A549 (cell line): ENCODE measurements around the gene TMEM238. TPM values are rescaled to one million over a fixed set of nuclear protein-coding genes. Genes with fewer than 3 reads are reported as not detected.
"Not testable (repeated sequence)": the region's sequence is repeated elsewhere in the genome, so short reads cannot be mapped to it uniquely, and the experiment has no call there.

Experiments
- ATAC-seq, 2 experiments: fragments of 200-7000 bp in 1 of 2; fragments of >200 bp in 1 of 2; cut with Nextera tagmentation in 1 of 2; cut with Tn5 transposase in 1 of 2; 3 replicates each; pipeline versions ENCODE4 v1.8.0 to v1.9.1; 2018 to 2020; ENCODE audit warnings: mild to moderate bottlenecking in 1 of 2, moderate library complexity in 1 of 2
- CTCF ChIA-PET: fragments of 300-600 bp; sonication (Branson Sonifier 250); formaldehyde crosslinking; extraction: SDS; loops from one replicate; lab custom pipeline; 2021; ENCODE audit warnings: antibody characterized with exemption, inconsistent platforms; lab: Yijun Ruan, JAX
- POLR2A ChIA-PET: fragments of 350-600 bp; formaldehyde crosslinking; extraction: SDS; loops from one replicate; lab custom pipeline; 2021; ENCODE audit warnings: antibody characterized with exemption, inconsistent platforms; lab: Yijun Ruan, JAX
- DNase-seq, 2 experiments: peaks; one replicate each; pipeline versions ENCODE4 v3.0.0 to v3.0.0-alpha.2; 2011 to 2016; ENCODE audit warnings: low read depth in 1 of 2, low spot score in 1 of 2
- FAIRE-seq: peaks from 2 replicates; lab custom pipeline; 2011; peaks lifted over from hg19 to GRCh38; lab: Jason Lieb, UNC
- H3K27ac ChIP-seq, 2 experiments: fragments of >200 bp; sonication (Bioruptor Twin); formaldehyde crosslinking; 3 replicates each; pipeline ENCODE4 v1.5.1; 2016 to 2017
- H3K4me1 ChIP-seq: fragments of >200 bp; sonication (Bioruptor Twin); formaldehyde crosslinking; 3 replicates; pipeline ENCODE4 v1.6.1; 2016
- H3K4me2 ChIP-seq: fragments of >200 bp; sonication (Bioruptor Twin); formaldehyde crosslinking; 3 replicates; pipeline ENCODE4 v1.6.1; 2016
- H3K4me3 ChIP-seq: fragments of >200 bp; sonication (Bioruptor Twin); formaldehyde crosslinking; 3 replicates; pipeline ENCODE4 v1.5.1; 2016
- H3K9me3 ChIP-seq: fragments of >200 bp; sonication (Bioruptor Twin); formaldehyde crosslinking; 3 replicates; pipeline ENCODE4 v1.6.1; 2016
- FOSL2 ChIP-seq, 2 experiments: fragments of 450-650 bp in 1 of 2; fragments of >200 bp in 1 of 2; sonication (Bioruptor Twin) in 1 of 2; formaldehyde crosslinking; IDR thresholded peaks; 2 replicates each; pipeline versions ENCODE4 v1.5.0 to v1.6.1; 2016 to 2020; ENCODE audit warnings: mild to moderate bottlenecking in 1 of 2, moderate library complexity in 1 of 2
- WGBS: methylation state at CpG from one replicate; pipeline ENCODE4 v1.1.6; 2017; ENCODE audit errors: missing lambda C conversion rate; 5-methylcytosine and 5-hydroxymethylcytosine counted together
- polyA plus RNA-seq, 4 experiments: library from polyadenylated mRNA; depleted of rRNA in 3 of 4; stranded (reverse); fragments of >200 nt; fragmentation: RNase III in 1 of 4; extraction: RNeasy Plus Mini Kit Qiagen cat#74134 plus additional on column Dnase treatment in 1 of 4; gene quantifications; 2 replicates in 3 of 4; 3 replicates in 1 of 4; pipeline ENCODE4 v1.2.3, GENCODE V29; 2011 to 2017

Gene TMEM238
- polyA plus RNA-seq, 2 of the 4 experiments (the other 2 are of a cell fraction): 0.70 to 2.5 TPM

- POLR2A ChIA-PET, H3K9me3 ChIP-seq, H3K4me2 ChIP-seq, DNase-seq, FAIRE-seq, H3K4me3 ChIP-seq: not testable (repeated sequence)
- peaks cover 17% of the 10 kb centered on the region for H3K4me1 ChIP-seq
- 83% methylated on average over 6 of the region's 6 CpGs for WGBS
- CTCF ChIA-PET: interaction anchor here (0.7 to 21.1 kb wide), 4 partner anchors 16 to 38 kb away, joined by 3 to 306 read pairs (median 6); no protein-coding TSS in a partner anchor
- 0 out of 6 replicates have a peak overlapping the region, but pooled peaks of 1 of the 2 experiments have one; percentile 3 for H3K27ac ChIP-seq
- ATAC-seq: 0 out of 6 replicates have a peak, but pooled peaks of 1 of the 2 experiments have one; percentile 17
- TF ChIP-seq FOSL2 (IDR thresholded peaks at IDR 0.05) (0 out of 2 replicates have a peak, but pooled peaks have one; percentile 6), FOSL2 (CRISPR knock-in tag; IDR thresholded peaks at IDR 0.05) (peak; percentile 22; the same call in 1 of the 2 replicates)
- TF ChIP-seq, all 56 proteins: peak for 1; not testable (repeated sequence) for 55
These were observed 54.3 kb downstream of the TMEM238 start for GRCh38 chr19:55329791-55330190.

Other genes with a start within 250 kb of the TMEM238 start
- 73.0 and 140 TPM in 2 replicates for gene TNNT1, start 235.1 kb downstream of the TMEM238 start, polyA plus RNA-seq (2011; rRNA removed)
- gene TNNT1, start 235.1 kb downstream of the TMEM238 start, polyA plus RNA-seq (2017; fragmentation: RNase III; extraction: RNeasy Plus Mini Kit Qiagen cat#74134 plus additional on column Dnase treatment): 118 to 155 TPM (median 155 TPM) in 3 replicates
- gene TNNI3, start 226.6 kb downstream of the TMEM238 start, polyA plus RNA-seq (2011; rRNA removed): 4.0 and 7.8 TPM in 2 replicates
- gene TNNI3, start 226.6 kb downstream of the TMEM238 start, polyA plus RNA-seq (2017; fragmentation: RNase III; extraction: RNeasy Plus Mini Kit Qiagen cat#74134 plus additional on column Dnase treatment): 6.2 to 7.2 TPM (median 6.5 TPM) in 3 replicates
- gene DNAAF3, start 217.7 kb downstream of the TMEM238 start, polyA plus RNA-seq (2011; rRNA removed): 3.1 and 4.0 TPM in 2 replicates
- 3.7 to 5.4 TPM (median 5.3 TPM) in 3 replicates for gene DNAAF3, start 217.7 kb downstream of the TMEM238 start, polyA plus RNA-seq (2017; fragmentation: RNase III; extraction: RNeasy Plus Mini Kit Qiagen cat#74134 plus additional on column Dnase treatment)
- 0.23 and 0.69 TPM in 2 replicates for gene SYT5, start 204.0 kb downstream of the TMEM238 start, polyA plus RNA-seq (2011; rRNA removed)
- 0.43 to 0.65 TPM (median 0.63 TPM) in 3 replicates for gene SYT5, start 204.0 kb downstream of the TMEM238 start, polyA plus RNA-seq (2017; fragmentation: RNase III; extraction: RNeasy Plus Mini Kit Qiagen cat#74134 plus additional on column Dnase treatment)
- 4.2 and 5.4 TPM in 2 replicates for gene PTPRH, start 174.8 kb downstream of the TMEM238 start, polyA plus RNA-seq (2011; rRNA removed)
- gene PTPRH, start 174.8 kb downstream of the TMEM238 start, polyA plus RNA-seq (2017; fragmentation: RNase III; extraction: RNeasy Plus Mini Kit Qiagen cat#74134 plus additional on column Dnase treatment): 1.5 to 1.8 TPM (median 1.6 TPM) in 3 replicates
- 1.6 TPM in 2 replicates for gene TMEM86B, start 155.5 kb downstream of the TMEM238 start, polyA plus RNA-seq (2011; rRNA removed)
- gene TMEM86B, start 155.5 kb downstream of the TMEM238 start, polyA plus RNA-seq (2017; fragmentation: RNase III; extraction: RNeasy Plus Mini Kit Qiagen cat#74134 plus additional on column Dnase treatment): 2.8 to 3.4 TPM (median 3.2 TPM) in 3 replicates
- 42.9 and 44.6 TPM in 2 replicates for gene PPP6R1, start 125.3 kb downstream of the TMEM238 start, polyA plus RNA-seq (2011; rRNA removed)
- 72.9 to 78.0 TPM (median 76.2 TPM) in 3 replicates for gene PPP6R1, start 125.3 kb downstream of the TMEM238 start, polyA plus RNA-seq (2017; fragmentation: RNase III; extraction: RNeasy Plus Mini Kit Qiagen cat#74134 plus additional on column Dnase treatment)
- 52.1 and 55.3 TPM in 2 replicates for gene HSPBP1, start 104.2 kb downstream of the TMEM238 start, polyA plus RNA-seq (2011; rRNA removed)
- 121 to 127 TPM (median 123 TPM) in 3 replicates for gene HSPBP1, start 104.2 kb downstream of the TMEM238 start, polyA plus RNA-seq (2017; fragmentation: RNase III; extraction: RNeasy Plus Mini Kit Qiagen cat#74134 plus additional on column Dnase treatment)
- 5.5 and 6.6 TPM in 2 replicates for gene BRSK1, start 100.3 kb downstream of the TMEM238 start, polyA plus RNA-seq (2011; rRNA removed)
- gene BRSK1, start 100.3 kb downstream of the TMEM238 start, polyA plus RNA-seq (2017; fragmentation: RNase III; extraction: RNeasy Plus Mini Kit Qiagen cat#74134 plus additional on column Dnase treatment): 5.0 to 6.1 TPM (median 5.4 TPM) in 3 replicates
- gene TMEM150B, start 59.0 kb downstream of the TMEM238 start, polyA plus RNA-seq (2011; rRNA removed): 0.39 and 0.52 TPM in 2 replicates
- gene TMEM150B, start 59.0 kb downstream of the TMEM238 start, polyA plus RNA-seq (2017; fragmentation: RNase III; extraction: RNeasy Plus Mini Kit Qiagen cat#74134 plus additional on column Dnase treatment): 0.26 to 0.45 TPM (median 0.26 TPM) in 3 replicates
- gene KMT5C, start 44.4 kb downstream of the TMEM238 start, polyA plus RNA-seq (2011; rRNA removed): 6.6 and 9.5 TPM in 2 replicates
- gene KMT5C, start 44.4 kb downstream of the TMEM238 start, polyA plus RNA-seq (2017; fragmentation: RNase III; extraction: RNeasy Plus Mini Kit Qiagen cat#74134 plus additional on column Dnase treatment): 11.8 to 17.2 TPM (median 15.2 TPM) in 3 replicates
- gene COX6B2, start 29.6 kb downstream of the TMEM238 start, polyA plus RNA-seq (2011; rRNA removed): 0.78 and 0.82 TPM in 2 replicates
- gene COX6B2, start 29.6 kb downstream of the TMEM238 start, polyA plus RNA-seq (2017; fragmentation: RNase III; extraction: RNeasy Plus Mini Kit Qiagen cat#74134 plus additional on column Dnase treatment): 3.1 to 6.4 TPM (median 3.9 TPM) in 3 replicates
- not detected in 2 replicates for gene GARIN5B, start 21.0 kb downstream of the TMEM238 start, polyA plus RNA-seq (2011; rRNA removed)
- gene GARIN5B, start 21.0 kb downstream of the TMEM238 start, polyA plus RNA-seq (2017; fragmentation: RNase III; extraction: RNeasy Plus Mini Kit Qiagen cat#74134 plus additional on column Dnase treatment): 0.05 TPM in 3 replicates
- gene IL11, start 13.8 kb downstream of the TMEM238 start, polyA plus RNA-seq (2011; rRNA removed): 42.1 and 52.4 TPM in 2 replicates
- gene IL11, start 13.8 kb downstream of the TMEM238 start, polyA plus RNA-seq (2017; fragmentation: RNase III; extraction: RNeasy Plus Mini Kit Qiagen cat#74134 plus additional on column Dnase treatment): 91.7 to 115 TPM (median 100.0 TPM) in 3 replicates
- gene TMEM190, start 7.5 kb downstream of the TMEM238 start, polyA plus RNA-seq (2011; rRNA removed): 0.58 and 1.1 TPM in 2 replicates
- 1.2 to 1.9 TPM (median 1.7 TPM) in 3 replicates for gene TMEM190, start 7.5 kb downstream of the TMEM238 start, polyA plus RNA-seq (2017; fragmentation: RNase III; extraction: RNeasy Plus Mini Kit Qiagen cat#74134 plus additional on column Dnase treatment)
- gene RPL28, start 1.6 kb upstream of the TMEM238 start, polyA plus RNA-seq (2011; rRNA removed): 329 and 351 TPM in 2 replicates
- gene RPL28, start 1.6 kb upstream of the TMEM238 start, polyA plus RNA-seq (2017; fragmentation: RNase III; extraction: RNeasy Plus Mini Kit Qiagen cat#74134 plus additional on column Dnase treatment): 2,012 to 2,083 TPM (median 2,037 TPM) in 3 replicates
- gene UBE2S, start 23.5 kb upstream of the TMEM238 start, polyA plus RNA-seq (2011; rRNA removed): 139 and 153 TPM in 2 replicates
- gene UBE2S, start 23.5 kb upstream of the TMEM238 start, polyA plus RNA-seq (2017; fragmentation: RNase III; extraction: RNeasy Plus Mini Kit Qiagen cat#74134 plus additional on column Dnase treatment): 267 to 300 TPM (median 295 TPM) in 3 replicates
- 0.03 TPM in 1 of 2 replicates, not detected in the other for gene SHISA7, start 59.0 kb upstream of the TMEM238 start, polyA plus RNA-seq (2011; rRNA removed)
- 0.01 TPM in 1 of 3 replicates, not detected in the others for gene SHISA7, start 59.0 kb upstream of the TMEM238 start, polyA plus RNA-seq (2017; fragmentation: RNase III; extraction: RNeasy Plus Mini Kit Qiagen cat#74134 plus additional on column Dnase treatment)
- 45.3 and 51.5 TPM in 2 replicates for gene ISOC2, start 77.3 kb upstream of the TMEM238 start, polyA plus RNA-seq (2011; rRNA removed)
- 52.7 to 57.8 TPM (median 54.1 TPM) in 3 replicates for gene ISOC2, start 77.3 kb upstream of the TMEM238 start, polyA plus RNA-seq (2017; fragmentation: RNase III; extraction: RNeasy Plus Mini Kit Qiagen cat#74134 plus additional on column Dnase treatment)
- not detected in 2 replicates for gene C19orf85, start 80.5 kb upstream of the TMEM238 start, polyA plus RNA-seq (2011; rRNA removed)
- gene C19orf85, start 80.5 kb upstream of the TMEM238 start, polyA plus RNA-seq (2017; fragmentation: RNase III; extraction: RNeasy Plus Mini Kit Qiagen cat#74134 plus additional on column Dnase treatment): not detected in 3 replicates
- 0.32 and 0.48 TPM in 2 replicates for gene ZNF628, start 92.3 kb upstream of the TMEM238 start, polyA plus RNA-seq (2011; rRNA removed)
- gene ZNF628, start 92.3 kb upstream of the TMEM238 start, polyA plus RNA-seq (2017; fragmentation: RNase III; extraction: RNeasy Plus Mini Kit Qiagen cat#74134 plus additional on column Dnase treatment): 4.7 to 5.9 TPM (median 5.7 TPM) in 3 replicates
- gene NAT14, start 100.9 kb upstream of the TMEM238 start, polyA plus RNA-seq (2011; rRNA removed): 16.8 and 21.0 TPM in 2 replicates
- gene NAT14, start 100.9 kb upstream of the TMEM238 start, polyA plus RNA-seq (2017; fragmentation: RNase III; extraction: RNeasy Plus Mini Kit Qiagen cat#74134 plus additional on column Dnase treatment): 46.5 to 57.4 TPM (median 50.3 TPM) in 3 replicates
- 0.19 and 0.22 TPM in 2 replicates for gene SSC5D, start 104.1 kb upstream of the TMEM238 start, polyA plus RNA-seq (2011; rRNA removed)
- gene SSC5D, start 104.1 kb upstream of the TMEM238 start, polyA plus RNA-seq (2017; fragmentation: RNase III; extraction: RNeasy Plus Mini Kit Qiagen cat#74134 plus additional on column Dnase treatment): 0.96 to 2.0 TPM (median 1.5 TPM) in 3 replicates
- gene SBK2, start 152.8 kb upstream of the TMEM238 start, polyA plus RNA-seq (2011; rRNA removed): 0.65 and 0.89 TPM in 2 replicates
- 1.1 to 1.6 TPM (median 1.2 TPM) in 3 replicates for gene SBK2, start 152.8 kb upstream of the TMEM238 start, polyA plus RNA-seq (2017; fragmentation: RNase III; extraction: RNeasy Plus Mini Kit Qiagen cat#74134 plus additional on column Dnase treatment)
- 0.89 and 1.1 TPM in 2 replicates for gene SBK3, start 161.3 kb upstream of the TMEM238 start, polyA plus RNA-seq (2011; rRNA removed)
- gene SBK3, start 161.3 kb upstream of the TMEM238 start, polyA plus RNA-seq (2017; fragmentation: RNase III; extraction: RNeasy Plus Mini Kit Qiagen cat#74134 plus additional on column Dnase treatment): 0.92 to 1.2 TPM (median 1.1 TPM) in 3 replicates
- 4.2 and 6.5 TPM in 2 replicates for gene ZNF579, start 196.6 kb upstream of the TMEM238 start, polyA plus RNA-seq (2011; rRNA removed)
- 16.2 to 17.0 TPM (median 16.2 TPM) in 3 replicates for gene ZNF579, start 196.6 kb upstream of the TMEM238 start, polyA plus RNA-seq (2017; fragmentation: RNase III; extraction: RNeasy Plus Mini Kit Qiagen cat#74134 plus additional on column Dnase treatment)
- 10.3 and 10.4 TPM in 2 replicates for gene FIZ1, start 215.2 kb upstream of the TMEM238 start, polyA plus RNA-seq (2011; rRNA removed)
- gene FIZ1, start 215.2 kb upstream of the TMEM238 start, polyA plus RNA-seq (2017; fragmentation: RNase III; extraction: RNeasy Plus Mini Kit Qiagen cat#74134 plus additional on column Dnase treatment): 15.7 to 18.0 TPM (median 16.9 TPM) in 3 replicates
- gene ZNF524, start 216.0 kb upstream of the TMEM238 start, polyA plus RNA-seq (2011; rRNA removed): 5.0 and 6.4 TPM in 2 replicates
- gene ZNF524, start 216.0 kb upstream of the TMEM238 start, polyA plus RNA-seq (2017; fragmentation: RNase III; extraction: RNeasy Plus Mini Kit Qiagen cat#74134 plus additional on column Dnase treatment): 9.3 to 9.7 TPM (median 9.7 TPM) in 3 replicates
- gene ZNF865, start 221.4 kb upstream of the TMEM238 start, polyA plus RNA-seq (2011; rRNA removed): 2.1 and 2.2 TPM in 2 replicates
- 7.1 to 7.9 TPM (median 7.8 TPM) in 3 replicates for gene ZNF865, start 221.4 kb upstream of the TMEM238 start, polyA plus RNA-seq (2017; fragmentation: RNase III; extraction: RNeasy Plus Mini Kit Qiagen cat#74134 plus additional on column Dnase treatment)
- 3.5 and 4.1 TPM in 2 replicates for gene ZNF784, start 240.3 kb upstream of the TMEM238 start, polyA plus RNA-seq (2011; rRNA removed)
- gene ZNF784, start 240.3 kb upstream of the TMEM238 start, polyA plus RNA-seq (2017; fragmentation: RNase III; extraction: RNeasy Plus Mini Kit Qiagen cat#74134 plus additional on column Dnase treatment): 6.0 to 7.1 TPM (median 6.6 TPM) in 3 replicates